Measurements from ENCODE around the gene CFDP1. TPM values are rescaled to one million over a fixed set of nuclear protein-coding genes. Genes with fewer than 3 reads are reported as not detected.

The CFDP1 gene
- total and polyA plus RNA-seq, 2 of the 13 experiments (the other 11 are each of a cell fraction or from before 2014, with no cell fraction given) = 78.6 to 153 TPM

- intact Hi-C loops (cut with micrococcal nuclease; ENCODE audit: unreplicated experiment) = no loop called here
- H4K20me1 ChIP-seq (ENCODE audit: insufficient read depth, low read length) = no peaks in the 10 kb centered on the region
- TF ChIP-seq BCL6 (CRISPR knock-in tag; IDR thresholded peaks at IDR 0.05) = peak; percentile 40; the same call in 1 of the 2 replicates
- peak; percentile 91 for TF ChIP-seq ZBTB33 (CRISPR knock-in tag; IDR thresholded peaks at IDR 0.05)
- TF ChIP-seq ZNF510 (CRISPR knock-in tag; IDR thresholded peaks at IDR 0.05; ENCODE audit: low read depth) = no peak
- no peak for TF ChIP-seq FOXP1 (IDR thresholded peaks at IDR 0.05)
- no peak for TF ChIP-seq FOXP1 (CRISPR knock-in tag; IDR thresholded peaks at IDR 0.05)
- peak; percentile 17; the same call in 1 of the 2 replicates for TF ChIP-seq PHF21A (CRISPR knock-in tag; IDR thresholded peaks at IDR 0.05)
- 0 out of 2 replicates have a peak, but pooled peaks have one; percentile 19 for TF ChIP-seq ZMYM4 (CRISPR knock-in tag; IDR thresholded peaks at IDR 0.05)
- TF ChIP-seq NR2F2 (IDR thresholded peaks at IDR 0.05; ENCODE audit: borderline replicate concordance, low read depth) = 0 out of 2 replicates have a peak, but pooled peaks have one; percentile 21
- no peak overlapping the region for H3K4me3 ChIP-seq (replicated peaks in 1 of 3; ENCODE audit: insufficient read depth in 1 of 3, low read depth in 2 of 3, low read length in 3 of 3)
- no peaks in the 10 kb centered on the region for H3K9me3 ChIP-seq (ENCODE audit: low read length)
- no peak overlapping the region for H2AFZ ChIP-seq (ENCODE audit: low read length)
- CTCF ChIA-PET (ENCODE audit: low intra/inter-chr PET ratio, low total read pairs) = no interaction called here
- no TSS peak for BruUV-seq (replicated peaks)
- in situ Hi-C loops (cut with HindIII; ENCODE audit: extremely low pct_ligation_motif_present, low pct_unique_long_range_greater_than_20kb) = no loop called here
- H3K27me3 ChIP-seq (ENCODE audit: control insufficient read depth in 1 of 2, insufficient read depth in 2 of 2, low read length in 2 of 2) = no peaks in the 10 kb centered on the region
- 72% methylated on average over 4 of the region's 4 CpGs for WGBS (ENCODE audit: low lambda C conversion rate)
- DNase-seq (ENCODE audit: low spot score) (peak; percentile 18), ATAC-seq (peak; percentile 60), FAIRE-seq (no peak)
- H3K4me2 ChIP-seq (ENCODE audit: low read depth, low read length) = no peak overlapping the region
- peaks cover 14% of the 10 kb centered on the region for H3K4me1 ChIP-seq (ENCODE audit: insufficient read depth, low read length)
- no peak overlapping the region for H3K27ac ChIP-seq (ENCODE audit: extremely low read length, insufficient read depth, low read length)
- H3K9ac ChIP-seq (ENCODE audit: insufficient read depth, low read depth, low read length) = no peak overlapping the region
- POLR2A ChIA-PET = interaction anchor here (1.1 to 1.3 kb wide), 2 partner anchors 25 to 85 kb away, joined by 3 read pairs; no protein-coding TSS in a partner anchor
- H3K79me2 ChIP-seq (ENCODE audit: insufficient read depth, low read length) = no peaks in the 10 kb centered on the region
- H3K36me3 ChIP-seq (replicated peaks in 1 of 2; ENCODE audit: control insufficient read depth in 1 of 2, insufficient read depth in 2 of 2, low read length in 2 of 2) = peaks cover 3 to 4% of the 10 kb centered on the region in 2 experiments; a peak in 4 of 5 replicates
Measured at GRCh38 chr16:75329943-75330342, 103.4 kb downstream of the CFDP1 start.

All from HepG2 (cell line).